Hematopoietic multipotent progenitor cell treated with erythropoietin and hydrocortisone succinate and interleukin-3 and kit ligand, for 17 days (in vitro differentiated cells): ENCODE results near the gene SNX8.

ENCODE experiments used
- DNase-seq: peaks from one replicate; pipeline ENCODE4 v3.0.0-alpha.2; 2015; ENCODE audit warnings: low spot score

Gene SNX8

GRCh38 chr7:2202901-2203765 is 111.1 kb downstream of the SNX8 start:
- no peak for DNase-seq

DNA sequence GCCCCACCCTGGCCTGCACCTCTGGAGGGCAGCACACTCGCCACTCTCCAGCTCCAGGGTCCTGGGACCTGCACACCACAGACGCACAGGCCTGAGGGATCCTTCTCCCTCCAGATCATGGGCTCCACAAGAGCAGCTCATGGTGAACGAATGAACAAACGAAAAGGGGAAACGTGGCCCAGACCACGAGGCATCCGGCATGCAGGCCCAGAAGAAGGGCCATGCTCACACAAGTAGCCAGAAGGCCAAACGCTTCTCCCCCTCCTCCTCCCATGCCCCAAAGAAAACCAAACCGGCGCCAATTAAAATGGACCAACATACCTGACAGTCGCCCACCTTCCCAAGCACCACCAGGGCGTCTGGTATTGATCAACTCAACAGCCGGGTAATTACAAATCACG is 111.9 kb downstream of the SNX8 start:
- DNase-seq = no peak
